CD4-positive, alpha-beta T cell (primary cell): ENCODE results near the gene SNTG2. TPM values are rescaled to one million over a fixed set of nuclear protein-coding genes. Genes with fewer than 3 reads are reported as not detected.

Experiments
- ATAC-seq: fragments of 200-7000 bp; cut with Tn5 transposase; one replicate; pipeline ENCODE4 v1.10.0; 2022; ENCODE audit warnings: mild to moderate bottlenecking; ENCODE audit not compliant: poor library complexity
- CTCF ChIA-PET: fragments of 350-600 bp; sonication (Branson Sonifier 250); formaldehyde crosslinking; loops from one replicate; lab custom pipeline; 2021; ENCODE audit warnings: antibody characterized with exemption, inconsistent platforms; lab: Charles Lee
- POLR2A ChIA-PET: fragments of 350-600 bp; sonication (Branson Sonifier 250); formaldehyde crosslinking; loops from one replicate; lab custom pipeline; 2021; ENCODE audit warnings: antibody characterized with exemption, inconsistent platforms; lab: Charles Lee
- DNase-seq, 14 experiments: peaks; one replicate each; pipeline ENCODE4 v3.0.0-alpha.2; 2013 to 2020; ENCODE audit warnings: mixed read lengths in 2 of 14
- H3K27ac ChIP-seq, 2 donors: one replicate each; pipeline versions ENCODE4 v1.5.1 to v1.7.0; 2013; ENCODE audit warnings: low read length in 2 of 2, low read depth in 1 of 2, mild to moderate bottlenecking in 1 of 2
- H3K27me3 ChIP-seq, 2 experiments: 1 replicate in 1 of 2; 2 replicates in 1 of 2; pipeline versions ENCODE4 v1.6.1 to v1.7.0; 2013; ENCODE audit warnings: low read length in 2 of 2, control low read depth in 1 of 2, mild to moderate bottlenecking in 1 of 2, moderate library complexity in 1 of 2; ENCODE audit not compliant: insufficient read depth in 2 of 2, control insufficient read depth in 1 of 2
- H3K36me3 ChIP-seq: one replicate; pipeline ENCODE4 v1.6.1; 2013; ENCODE audit warnings: low read length, control low read depth; ENCODE audit not compliant: insufficient read depth
- H3K4me1 ChIP-seq: one replicate; pipeline ENCODE4 v1.6.1; 2013; ENCODE audit warnings: low read length, control low read depth; ENCODE audit not compliant: insufficient read depth
- H3K4me3 ChIP-seq: one replicate; pipeline ENCODE4 v1.5.1; 2013; ENCODE audit warnings: mild to moderate bottlenecking, low read length, moderate library complexity
- H3K9me3 ChIP-seq, 2 experiments: 1 replicate in 1 of 2; 2 replicates in 1 of 2; pipeline versions ENCODE4 v1.6.1 to v1.7.0; 2013; ENCODE audit warnings: low read length in 2 of 2, mild to moderate bottlenecking in 2 of 2, control low read depth in 1 of 2, moderate library complexity in 1 of 2; ENCODE audit not compliant: control insufficient read depth in 1 of 2, insufficient read depth in 1 of 2
- H3K27ac Mint-ChIP-seq: one replicate; pipeline ENCODE4 v1.8.0; 2020; ENCODE audit warnings: mixed read lengths
- H3K27me3 Mint-ChIP-seq: one replicate; pipeline ENCODE4 v1.8.0; 2021; ENCODE audit warnings: mixed read lengths
- H3K36me3 Mint-ChIP-seq: one replicate; pipeline ENCODE4 v1.8.0; 2021; ENCODE audit warnings: low read depth, mixed read lengths
- H3K4me1 Mint-ChIP-seq: one replicate; pipeline ENCODE4 v1.8.0; 2021; ENCODE audit warnings: low read depth, mixed read lengths
- H3K4me3 Mint-ChIP-seq: one replicate; pipeline ENCODE4 v1.8.0; 2020; ENCODE audit warnings: mild to moderate bottlenecking, mixed read lengths
- H3K9me3 Mint-ChIP-seq: one replicate; pipeline ENCODE4 v1.8.0; 2020; ENCODE audit warnings: mixed read lengths
- CTCF ChIP-seq: fragments of 200-600 bp; IDR thresholded peaks from one replicate; pipeline ENCODE4 v1.8.0; 2022; ENCODE audit warnings: antibody characterized with exemption, mild to moderate bottlenecking
- intact Hi-C, 2 experiments: fragments of 100-400 bp; cut with DNase I in 1 of 2; cut with micrococcal nuclease in 1 of 2; formaldehyde crosslinking; loops; one replicate each; pipeline versions ENCODE4 v1.15.1 to v1.9.0; 2023 to 2025; cut with DNase I, micrococcal nuclease
- total RNA-seq, 174 experiments: library from RNA in 2 of 174; stranded (reverse) in 2 of 174; gene quantifications; one replicate each; pipeline ENCODE4 v1.2.3 and lab custom pipeline; 2021 to 2026

Gene SNTG2
- total RNA-seq, 2 experiments from 2014 or later: 1.1 to 1.5 TPM

- Mint-ChIP-seq H3K27me3 (peaks cover 53% of the 10 kb centered on the region), H3K4me1 (peaks cover 6% of the 10 kb centered on the region), H3K36me3 (no peaks in the 10 kb centered on the region), H3K27ac (no peak overlapping the region), H3K4me3 (no peak overlapping the region), H3K9me3 (no peaks in the 10 kb centered on the region)
- DNase-seq: no peak
- Histone ChIP-seq H3K9me3 (peaks cover 0 to 7% of the 10 kb centered on the region in 2 experiments), H3K27me3 (peaks cover 17 to 30% of the 10 kb centered on the region in 2 experiments), H3K36me3 (no peaks in the 10 kb centered on the region), H3K4me3 (no peak overlapping the region), H3K4me1 (peaks cover 18% of the 10 kb centered on the region), H3K27ac (no peak overlapping the region)
- POLR2A ChIA-PET: no interaction called here
- CTCF ChIA-PET: no interaction called here
- intact Hi-C loops: loop anchor here in 1 of 2 experiments (5.0 kb wide), 1 partner anchor 593 kb away; no protein-coding TSS in a partner anchor
- no peak for ATAC-seq
- TF ChIP-seq CTCF: no peak
Observed at GRCh38 chr2:953975-954686, 3.5 kb downstream of the SNTG2 start.

GRCh38 chr2:954687-955000, 4.0 kb downstream of the SNTG2 start:
- H3K4me3 Mint-ChIP-seq: no peak overlapping the region
- no peak for TF ChIP-seq CTCF
- ATAC-seq (no peak), DNase-seq (no peak)
- POLR2A ChIA-PET: no interaction called here
- Histone ChIP-seq H3K27me3 (peaks cover 13 to 30% of the 10 kb centered on the region in 2 experiments), H3K4me3 (no peak overlapping the region), H3K4me1 (peaks cover 14% of the 10 kb centered on the region), H3K9me3 (peaks cover 0 to 9% of the 10 kb centered on the region in 2 experiments), H3K27ac (no peak overlapping the region), H3K36me3 (no peaks in the 10 kb centered on the region)
- H3K4me1 Mint-ChIP-seq: peaks cover under 1% of the 10 kb centered on the region
- no peak overlapping the region for H3K27ac Mint-ChIP-seq
- CTCF ChIA-PET: no interaction called here
- no peaks in the 10 kb centered on the region for H3K36me3 Mint-ChIP-seq
- intact Hi-C loops: loop anchor here in 1 of 2 experiments (5.0 kb wide), 1 partner anchor 593 kb away; no protein-coding TSS in a partner anchor
- H3K9me3 Mint-ChIP-seq: no peaks in the 10 kb centered on the region
- peaks cover 47% of the 10 kb centered on the region for H3K27me3 Mint-ChIP-seq

- peaks cover 45% of the 10 kb centered on the region for H3K27me3 Mint-ChIP-seq
- Histone ChIP-seq H3K27me3 (peaks cover 6 to 28% of the 10 kb centered on the region in 2 experiments), H3K9me3 (peaks cover 0 to 16% of the 10 kb centered on the region in 2 experiments), H3K4me3 (no peak overlapping the region), H3K27ac (no peak overlapping the region), H3K36me3 (no peaks in the 10 kb centered on the region), H3K4me1 (peaks cover 7% of the 10 kb centered on the region)
- DNase-seq (no peak), ATAC-seq (no peak)
- no peak for TF ChIP-seq CTCF
- intact Hi-C loops: no loop called here
- H3K27ac Mint-ChIP-seq: no peak overlapping the region
- CTCF ChIA-PET: no interaction called here
- H3K4me3 Mint-ChIP-seq: no peak overlapping the region
- H3K36me3 Mint-ChIP-seq: no peaks in the 10 kb centered on the region
- POLR2A ChIA-PET: no interaction called here
- no peaks in the 10 kb centered on the region for H3K4me1 Mint-ChIP-seq
- H3K9me3 Mint-ChIP-seq: no peaks in the 10 kb centered on the region
Observed at GRCh38 chr2:955829-956731, 5.4 kb downstream of the SNTG2 start.
